SK-N-SH (cell line): ENCODE data around the gene ADCY4. TPM values are rescaled to one million over a fixed set of nuclear protein-coding genes. Genes with fewer than 3 reads are reported as not detected.

Experiments used
- CTCF ChIA-PET: fragments of 300-600, 350-600 bp; formaldehyde crosslinking; extraction: SDS; loops from one replicate; lab custom pipeline; 2021; lab: Yijun Ruan, JAX
- POLR2A ChIA-PET: fragments of 350-600 bp; sonication (Branson Sonifier 250); formaldehyde crosslinking; extraction: SDS; loops from one replicate; lab custom pipeline; 2020; ENCODE audit warnings: antibody characterized with exemption, inconsistent platforms; lab: Yijun Ruan, JAX
- DNase-seq: peaks from one replicate; pipeline ENCODE4 v3.0.0; 2012
- H2AFZ ChIP-seq: fragments of 200-600 bp; sonication (generic); 2 replicates; pipeline ENCODE4 v1.8.1; 2016; ENCODE audit warnings: antibody characterized with exemption, mild to moderate bottlenecking, low read depth
- H3F3A ChIP-seq: fragments of 200-600 bp; sonication (generic); replicated peaks from 2 replicates; pipeline ENCODE3; 2016; ENCODE audit warnings: antibody characterized with exemption, mild to moderate bottlenecking; ENCODE audit not compliant: insufficient read depth
- H3K27ac ChIP-seq, 2 experiments: fragments of 200-500 bp in 1 of 2; fragments of 200-600 bp in 1 of 2; sonication (Bioruptor generic) in 1 of 2; sonication (generic), shearing (Covaris generic) in 1 of 2; 2 replicates each; pipeline versions ENCODE4 v1.5.1 to v1.6.1; 2014 to 2016; ENCODE audit warnings: low read depth in 2 of 2, inconsistent platforms in 1 of 2, low read length in 1 of 2, mild to moderate bottlenecking in 1 of 2, mixed read lengths in 1 of 2
- H3K27me3 ChIP-seq: fragments of 200-600 bp; sonication (generic), shearing (Covaris generic); 2 replicates; pipeline ENCODE4 v1.6.1; 2016; ENCODE audit warnings: mixed run types; ENCODE audit not compliant: insufficient read depth
- H3K36me3 ChIP-seq, 2 experiments: fragments of 200-500 bp in 1 of 2; fragments of 200-600 bp in 1 of 2; sonication (Bioruptor generic) in 1 of 2; sonication (generic) in 1 of 2; replicated peaks in 1 of 2; 2 replicates each; pipeline versions ENCODE3 to v1.5.1; 2014 to 2016; ENCODE audit warnings: low read length in 1 of 2, mild to moderate bottlenecking in 1 of 2; ENCODE audit not compliant: insufficient read depth in 2 of 2, control insufficient read depth in 1 of 2
- H3K4me1 ChIP-seq, 2 experiments: fragments of 200-500 bp in 1 of 2; fragments of 200-600 bp in 1 of 2; sonication (Bioruptor generic) in 1 of 2; sonication (generic), shearing (Covaris generic) in 1 of 2; 2 replicates each; pipeline versions ENCODE4 v1.5.1 to v1.6.1; 2014 to 2016; ENCODE audit warnings: low read depth in 1 of 2, low read length in 1 of 2, mixed run types in 1 of 2; ENCODE audit not compliant: insufficient read depth in 2 of 2, control insufficient read depth in 1 of 2
- H3K4me2 ChIP-seq: fragments of 200-600 bp; sonication (generic), shearing (Covaris generic); 2 replicates; pipeline ENCODE4 v1.6.1; 2017; ENCODE audit warnings: mixed run types
- H3K4me3 ChIP-seq, 2 experiments: fragments of 200-500 bp in 1 of 2; fragments of 200-600 bp in 1 of 2; sonication (Bioruptor generic) in 1 of 2; sonication (generic), shearing (Covaris generic) in 1 of 2; 2 replicates each; pipeline versions ENCODE4 v1.5.1 to v1.8.1; 2014 to 2016; ENCODE audit warnings: low read depth in 2 of 2, inconsistent platforms in 1 of 2, low read length in 1 of 2, mild to moderate bottlenecking in 1 of 2, mixed read lengths in 1 of 2, moderate library complexity in 1 of 2
- H3K79me2 ChIP-seq: fragments of 200-600 bp; sonication (generic); 2 replicates; pipeline ENCODE4 v1.8.1; 2017; ENCODE audit warnings: mild to moderate bottlenecking; ENCODE audit not compliant: insufficient read depth
- H3K9ac ChIP-seq: fragments of 200-600 bp; sonication (generic); 2 replicates; pipeline ENCODE4 v1.6.1; 2017; ENCODE audit warnings: mixed run types
- H3K9me2 ChIP-seq: fragments of 200-600 bp; sonication (generic); 2 replicates; pipeline ENCODE4 v1.6.1; 2017; ENCODE audit warnings: mixed run types
- H3K9me3 ChIP-seq: fragments of 200-600 bp; sonication (generic); 2 replicates; pipeline ENCODE4 v1.6.1; 2017; ENCODE audit warnings: mixed run types, mild to moderate bottlenecking, moderate library complexity
- H4K20me1 ChIP-seq: fragments of 200-600 bp; sonication (generic); 2 replicates; pipeline ENCODE4 v1.6.1; 2017; ENCODE audit warnings: mild to moderate bottlenecking, mixed run types; ENCODE audit not compliant: insufficient read depth
- ELF1 ChIP-seq: IDR thresholded peaks from 2 replicates; pipeline ENCODE4 v1.4.0; 2012
- EZH2phosphoT487 ChIP-seq: fragments of 200-600 bp; sonication (generic); IDR thresholded peaks from 2 replicates; pipeline ENCODE4 v1.6.1; 2017; ENCODE audit warnings: low read depth, mixed run types, mild to moderate bottlenecking, antibody characterized with exemption, moderate library complexity, borderline replicate concordance
- NRF1 ChIP-seq: IDR thresholded peaks from 2 replicates; pipeline ENCODE4 v1.6.1; 2012; ENCODE audit warnings: low read depth, mild to moderate bottlenecking, low read length
- RAD21 ChIP-seq: IDR thresholded peaks from 2 replicates; pipeline ENCODE4 v1.6.1; 2012; ENCODE audit warnings: mild to moderate bottlenecking, low read length
- RCOR1 ChIP-seq: fragments of 150-350 bp; IDR thresholded peaks from 2 replicates; pipeline ENCODE4 v1.6.1; 2017; ENCODE audit warnings: antibody characterized with exemption, low read length
- RXRA ChIP-seq: IDR thresholded peaks from 2 replicates; pipeline ENCODE4 v1.4.0; 2012; ENCODE audit warnings: low read depth, mild to moderate bottlenecking, borderline replicate concordance
- SMC3 ChIP-seq: IDR thresholded peaks from 2 replicates; pipeline ENCODE4 v1.6.1; 2012; ENCODE audit warnings: low read depth, low read length, improper control_type of control experiment
- WGBS: methylation state at CpG from one replicate; pipeline ENCODE4 v1.1.6; 2017; ENCODE audit warnings: low lambda C conversion rate; 5-methylcytosine and 5-hydroxymethylcytosine counted together
- polyA plus RNA-seq, 3 experiments: library from polyadenylated mRNA; depleted of rRNA; stranded (reverse); fragments of >200 nt; gene quantifications; 2 replicates each; pipeline ENCODE4 v1.2.3, GENCODE V29; 2012
- TF ChIP-seq, protein P1 (sequence below): fragments of 200-600 bp; sonication (generic); IDR thresholded peaks from 2 replicates; pipeline ENCODE4 v1.6.1; 2017; ENCODE audit warnings: antibody characterized with exemption, mild to moderate bottlenecking, moderate library complexity
- TF ChIP-seq, protein P2 (sequence below): fragments of 150-350 bp; IDR thresholded peaks from 2 replicates; pipeline ENCODE4 v1.6.1; 2017; ENCODE audit warnings: antibody characterized with exemption, low read length, low read depth, borderline replicate concordance
- TF ChIP-seq, protein P3 (sequence below): fragments of 150-350 bp; IDR thresholded peaks from 2 replicates; pipeline ENCODE4 v1.6.1; 2016; ENCODE audit warnings: mild to moderate bottlenecking, low read depth, low read length

ADCY4 gene
- polyA plus RNA-seq, 1 of the 3 experiments (the other 2 are of a cell fraction), result 0.08 TPM

DNA sequence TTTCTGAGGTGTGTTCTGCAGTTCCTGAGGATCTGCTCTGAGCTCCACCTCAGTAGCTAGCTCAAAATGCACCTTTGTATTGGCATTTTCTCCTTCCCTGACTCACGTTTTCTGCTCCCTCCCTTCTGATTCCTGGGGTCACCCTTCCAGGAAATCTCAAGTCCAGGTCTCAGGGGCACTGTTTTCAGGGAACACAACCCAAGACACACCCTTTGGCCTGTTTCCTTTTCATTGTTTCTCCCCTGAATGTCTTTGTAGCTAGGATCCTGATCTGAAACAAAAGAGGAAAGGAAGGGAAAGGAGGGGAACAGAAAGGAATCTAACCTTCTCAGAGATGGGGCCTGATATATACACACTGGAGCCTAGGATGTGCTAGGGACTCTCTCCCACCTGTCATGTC is 12.3 kb upstream of the ADCY4 start (continued):
- TF ChIP-seq, protein P1, sequence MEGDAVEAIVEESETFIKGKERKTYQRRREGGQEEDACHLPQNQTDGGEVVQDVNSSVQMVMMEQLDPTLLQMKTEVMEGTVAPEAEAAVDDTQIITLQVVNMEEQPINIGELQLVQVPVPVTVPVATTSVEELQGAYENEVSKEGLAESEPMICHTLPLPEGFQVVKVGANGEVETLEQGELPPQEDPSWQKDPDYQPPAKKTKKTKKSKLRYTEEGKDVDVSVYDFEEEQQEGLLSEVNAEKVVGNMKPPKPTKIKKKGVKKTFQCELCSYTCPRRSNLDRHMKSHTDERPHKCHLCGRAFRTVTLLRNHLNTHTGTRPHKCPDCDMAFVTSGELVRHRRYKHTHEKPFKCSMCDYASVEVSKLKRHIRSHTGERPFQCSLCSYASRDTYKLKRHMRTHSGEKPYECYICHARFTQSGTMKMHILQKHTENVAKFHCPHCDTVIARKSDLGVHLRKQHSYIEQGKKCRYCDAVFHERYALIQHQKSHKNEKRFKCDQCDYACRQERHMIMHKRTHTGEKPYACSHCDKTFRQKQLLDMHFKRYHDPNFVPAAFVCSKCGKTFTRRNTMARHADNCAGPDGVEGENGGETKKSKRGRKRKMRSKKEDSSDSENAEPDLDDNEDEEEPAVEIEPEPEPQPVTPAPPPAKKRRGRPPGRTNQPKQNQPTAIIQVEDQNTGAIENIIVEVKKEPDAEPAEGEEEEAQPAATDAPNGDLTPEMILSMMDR, result no peak

DNA sequence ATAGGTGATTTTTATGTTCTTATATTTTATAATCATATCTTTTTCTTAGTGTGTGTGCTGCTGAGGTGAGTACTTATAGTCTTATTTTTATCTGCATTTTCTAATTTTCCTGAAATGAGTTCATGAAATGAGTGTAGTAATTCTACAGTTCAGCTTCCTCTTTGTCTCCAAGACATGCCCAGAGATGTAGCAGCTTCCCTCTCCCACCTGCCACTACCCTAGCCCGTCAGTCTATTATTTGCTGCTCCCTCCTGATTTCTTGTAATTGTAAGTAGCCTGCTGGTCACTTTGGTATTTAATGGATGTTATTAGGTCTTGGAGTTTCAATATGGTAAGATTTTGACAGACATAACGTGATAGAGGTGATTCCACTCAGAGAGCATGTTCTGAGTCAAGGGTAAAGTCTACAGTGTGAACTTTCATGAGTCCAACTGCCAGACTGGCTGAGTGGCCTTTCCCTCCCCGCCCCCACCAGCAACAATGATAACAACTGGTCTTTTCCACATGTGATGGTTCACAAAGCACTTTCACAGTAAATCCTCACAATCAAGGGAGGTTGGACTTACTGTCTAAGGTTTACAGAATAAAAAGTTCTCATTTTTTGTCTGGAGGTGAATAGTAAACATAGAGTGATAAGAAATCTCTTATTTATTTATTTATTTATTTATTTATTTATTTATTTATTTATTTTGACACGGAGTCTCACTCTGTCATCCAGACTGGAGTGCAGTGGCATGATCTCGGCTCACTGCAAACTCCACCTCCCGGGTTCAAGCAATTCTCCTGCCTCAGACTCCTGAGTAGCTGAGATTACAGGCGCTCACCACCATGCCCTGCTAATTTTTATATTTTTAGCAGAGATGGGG is 9.2 kb upstream of the ADCY4 start:
- Histone ChIP-seq H3K27me3 (peaks cover 81% of the 10 kb centered on the region), H3K9ac (no peak overlapping the region), H3K4me3 (no peak overlapping the region), H3K79me2 (no peaks in the 10 kb centered on the region), H3K4me1 (no peaks in the 10 kb centered on the region), H3K4me2 (no peak overlapping the region), H3F3A (no peaks in the 10 kb centered on the region), H2AFZ (no peak overlapping the region), H3K36me3 (no peaks in the 10 kb centered on the region), H3K9me3 (no peaks in the 10 kb centered on the region), H4K20me1 (no peaks in the 10 kb centered on the region), H3K9me2 (no peaks in the 10 kb centered on the region), H3K27ac (no peak overlapping the region)
- TF ChIP-seq RAD21, result no peak
- TF ChIP-seq RCOR1, result no peak
- TF ChIP-seq NRF1, result no peak
- TF ChIP-seq, protein P2, sequence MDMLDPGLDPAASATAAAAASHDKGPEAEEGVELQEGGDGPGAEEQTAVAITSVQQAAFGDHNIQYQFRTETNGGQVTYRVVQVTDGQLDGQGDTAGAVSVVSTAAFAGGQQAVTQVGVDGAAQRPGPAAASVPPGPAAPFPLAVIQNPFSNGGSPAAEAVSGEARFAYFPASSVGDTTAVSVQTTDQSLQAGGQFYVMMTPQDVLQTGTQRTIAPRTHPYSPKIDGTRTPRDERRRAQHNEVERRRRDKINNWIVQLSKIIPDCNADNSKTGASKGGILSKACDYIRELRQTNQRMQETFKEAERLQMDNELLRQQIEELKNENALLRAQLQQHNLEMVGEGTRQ, result no peak
- no peak for TF ChIP-seq SMC3
- TF ChIP-seq ELF1, result no peak
- TF ChIP-seq, protein P3, sequence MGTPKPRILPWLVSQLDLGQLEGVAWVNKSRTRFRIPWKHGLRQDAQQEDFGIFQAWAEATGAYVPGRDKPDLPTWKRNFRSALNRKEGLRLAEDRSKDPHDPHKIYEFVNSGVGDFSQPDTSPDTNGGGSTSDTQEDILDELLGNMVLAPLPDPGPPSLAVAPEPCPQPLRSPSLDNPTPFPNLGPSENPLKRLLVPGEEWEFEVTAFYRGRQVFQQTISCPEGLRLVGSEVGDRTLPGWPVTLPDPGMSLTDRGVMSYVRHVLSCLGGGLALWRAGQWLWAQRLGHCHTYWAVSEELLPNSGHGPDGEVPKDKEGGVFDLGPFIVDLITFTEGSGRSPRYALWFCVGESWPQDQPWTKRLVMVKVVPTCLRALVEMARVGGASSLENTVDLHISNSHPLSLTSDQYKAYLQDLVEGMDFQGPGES, result no peak
- no peak for TF ChIP-seq RXRA
- no peak for TF ChIP-seq EZH2phosphoT487
- CTCF ChIA-PET, result interaction anchor here (1.0 to 5.6 kb wide), 8 partner anchors 9 to 92 kb away, joined by 3 to 98 read pairs (median 14); partner anchors contain the start of genes ADCY4 and CIDEB
- WGBS, result 35% methylated on average over 7 of the region's 7 CpGs
- POLR2A ChIA-PET, result no interaction called here
- no peak for DNase-seq
